Measurements from ENCODE around the gene FARP2.
A peak's percentile ranks its signal among the peaks of the same experiment; 100 is the strongest.

GRCh38 chr2:241507430-241508239 is 151.6 kb downstream of the FARP2 start:
- TF ChIP-seq CTCF (conservative IDR thresholded peaks at IDR 0.05; ENCODE audit: low read depth, low read length), result peak; percentile 49
- no peak for TF ChIP-seq POLR2A (IDR thresholded peaks at IDR 0.05; ENCODE audit: low read depth, low read length)
- TF ChIP-seq CEBPB (IDR thresholded peaks at IDR 0.05; ENCODE audit: low read depth, low read length), result no peak
- TF ChIP-seq BHLHE40 (IDR thresholded peaks at IDR 0.05; ENCODE audit: low read depth, low read length), result no peak
- TF ChIP-seq ELK1 (IDR thresholded peaks at IDR 0.05; ENCODE audit: borderline replicate concordance, low read depth, low read length), result no peak
- TF ChIP-seq RFX5 (IDR thresholded peaks at IDR 0.05; ENCODE audit: low read depth, low read length), result no peak
- TF ChIP-seq USF2 (IDR thresholded peaks at IDR 0.05; ENCODE audit: low read depth, low read length), result no peak
- no peak for TF ChIP-seq SMC3 (IDR thresholded peaks at IDR 0.05; ENCODE audit: low read depth, low read length)
- TF ChIP-seq FOS (IDR thresholded peaks at IDR 0.05; ENCODE audit: low read depth, low read length), result no peak

All from IMR-90 (cell line).